ENCODE data around the gene RRP9.
"Not testable (repeated sequence)": the region's sequence is repeated elsewhere in the genome, so short reads cannot be mapped to it uniquely, and the experiment has no call there.

RRP9 gene

DNA sequence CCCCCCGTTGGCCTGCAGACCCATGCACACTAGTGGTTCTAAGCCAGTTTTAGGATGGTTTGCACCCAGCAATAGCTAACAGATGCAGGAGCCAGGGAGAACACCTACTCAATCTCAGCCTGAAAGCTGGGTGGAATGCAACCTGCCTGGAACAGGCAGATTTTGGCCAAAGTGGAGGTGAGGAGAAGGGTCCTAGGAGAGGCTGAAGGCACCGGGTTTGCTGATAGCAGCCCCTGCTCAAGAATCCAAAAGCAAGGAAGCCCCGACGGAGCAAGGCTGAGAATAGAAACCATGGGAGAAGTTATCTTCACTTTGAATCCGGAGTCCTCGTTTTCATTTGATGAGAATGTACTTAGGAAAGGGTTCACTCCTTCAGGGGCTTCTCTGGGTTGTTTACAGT lies 9.9 kb downstream of the RRP9 start:
- Histone ChIP-seq H3K9ac (ENCODE audit: low read depth in 1 of 2, low read length in 2 of 2) (no peak overlapping the region), H3K4me1 (ENCODE audit: control insufficient read depth in 1 of 2, insufficient read depth in 2 of 2, low read length in 2 of 2) (no peaks in the 10 kb centered on the region), H3K36me3 (ENCODE audit: control insufficient read depth in 1 of 2, insufficient read depth in 2 of 2, low read length in 2 of 2) (peaks cover 27 to 40% of the 10 kb centered on the region in 2 donors), H3K9me3 (ENCODE audit: control insufficient read depth in 1 of 2, low read length in 2 of 2) (no peaks in the 10 kb centered on the region), H3K27me3 (ENCODE audit: control insufficient read depth in 1 of 2, insufficient read depth in 2 of 2, low read length in 2 of 2) (no peaks in the 10 kb centered on the region), H3K27ac (ENCODE audit: low read depth, low read length) (no peak overlapping the region), H3K4me3 (ENCODE audit: low read depth in 1 of 2, low read length in 2 of 2) (no peak overlapping the region)

DNA sequence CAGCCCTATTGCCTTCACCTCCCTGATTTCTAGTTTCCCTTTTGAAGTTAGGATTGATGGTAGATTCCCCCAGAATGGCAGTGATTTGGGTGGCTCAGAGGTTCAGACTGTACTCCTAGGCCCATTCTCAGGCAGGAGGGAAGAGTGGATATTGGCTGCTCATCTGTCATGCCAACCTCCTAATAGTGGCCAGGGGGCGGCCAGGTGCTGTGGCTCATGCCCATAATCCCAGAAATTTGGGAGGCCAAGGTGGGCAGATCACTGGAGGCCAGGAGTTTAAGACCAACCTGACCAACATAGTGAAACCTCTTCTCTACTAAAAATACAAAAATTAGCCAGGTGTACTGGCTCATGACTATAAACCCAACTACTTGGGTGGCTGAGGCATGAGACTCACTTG lies 11.3 kb downstream of the RRP9 start:
- Histone ChIP-seq H3K27me3 (ENCODE audit: control insufficient read depth in 1 of 2, insufficient read depth in 2 of 2, low read length in 2 of 2) (no peaks in the 10 kb centered on the region), H3K9ac (ENCODE audit: low read depth in 1 of 2, low read length in 2 of 2) (no peak overlapping the region), H3K4me3 (ENCODE audit: low read depth in 1 of 2, low read length in 2 of 2) (no peak overlapping the region), H3K4me1 (ENCODE audit: control insufficient read depth in 1 of 2, insufficient read depth in 2 of 2, low read length in 2 of 2) (no peaks in the 10 kb centered on the region), H3K9me3 (ENCODE audit: control insufficient read depth in 1 of 2, low read length in 2 of 2) (no peaks in the 10 kb centered on the region), H3K36me3 (ENCODE audit: control insufficient read depth in 1 of 2, insufficient read depth in 2 of 2, low read length in 2 of 2) (peaks cover 22 to 28% of the 10 kb centered on the region in 2 donors), H3K27ac (ENCODE audit: low read depth, low read length) (no peak overlapping the region)

- H3K36me3 ChIP-seq (ENCODE audit: control insufficient read depth in 1 of 2, insufficient read depth in 2 of 2, low read length in 2 of 2): peaks cover 16 to 18% of the 10 kb centered on the region in 2 donors
- H3K4me3 ChIP-seq (ENCODE audit: low read depth in 1 of 2, low read length in 2 of 2): no peak overlapping the region
- no peaks in the 10 kb centered on the region for H3K9me3 ChIP-seq (ENCODE audit: control insufficient read depth in 1 of 2, low read length in 2 of 2)
- H3K4me1 ChIP-seq (ENCODE audit: control insufficient read depth in 1 of 2, insufficient read depth in 2 of 2, low read length in 2 of 2): no peaks in the 10 kb centered on the region
- no peaks in the 10 kb centered on the region for H3K27me3 ChIP-seq (ENCODE audit: control insufficient read depth in 1 of 2, insufficient read depth in 2 of 2, low read length in 2 of 2)
- H3K9ac ChIP-seq (ENCODE audit: low read depth in 1 of 2, low read length in 2 of 2): no peak overlapping the region
- H3K27ac ChIP-seq (ENCODE audit: low read depth, low read length): no peak overlapping the region
These were observed 12.2 kb downstream of the RRP9 start for GRCh38 chr3:51929420-51930003.

DNA sequence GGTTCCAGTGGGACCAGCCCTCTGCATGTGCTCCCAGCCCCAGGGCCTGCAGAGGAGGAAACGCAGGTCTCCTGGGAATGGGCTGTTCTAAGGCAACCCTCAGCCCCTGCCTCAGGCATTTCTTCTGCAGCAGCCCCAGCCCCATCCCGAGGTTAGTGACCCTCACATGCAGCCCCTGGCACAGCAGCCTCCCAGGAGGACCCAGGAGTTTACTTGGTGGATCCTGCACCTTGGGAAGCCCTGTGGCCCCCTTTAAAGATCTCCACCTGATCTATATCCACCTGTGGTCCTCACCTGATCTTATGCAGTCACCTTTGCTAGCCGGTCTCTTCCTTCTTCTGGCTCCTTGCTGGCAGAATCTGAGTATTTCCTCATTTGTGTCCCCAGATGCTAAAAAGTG lies 12.7 kb downstream of the RRP9 start:
- H3K36me3 ChIP-seq (ENCODE audit: control insufficient read depth in 1 of 2, insufficient read depth in 2 of 2, low read length in 2 of 2): peaks cover 13% of the 10 kb centered on the region in 2 donors
- H3K27ac ChIP-seq (ENCODE audit: low read depth, low read length); H3K4me1 ChIP-seq (ENCODE audit: control insufficient read depth in 1 of 2, insufficient read depth in 2 of 2, low read length in 2 of 2); H3K9ac ChIP-seq (ENCODE audit: low read depth in 1 of 2, low read length in 2 of 2); H3K27me3 ChIP-seq (ENCODE audit: control insufficient read depth in 1 of 2, insufficient read depth in 2 of 2, low read length in 2 of 2); H3K4me3 ChIP-seq (ENCODE audit: low read depth in 1 of 2, low read length in 2 of 2); H3K9me3 ChIP-seq (ENCODE audit: control insufficient read depth in 1 of 2, low read length in 2 of 2): not testable (repeated sequence)

- H3K27me3 ChIP-seq (ENCODE audit: control insufficient read depth in 1 of 2, insufficient read depth in 2 of 2, low read length in 2 of 2): no peaks in the 10 kb centered on the region
- H3K4me3 ChIP-seq (ENCODE audit: low read depth in 1 of 2, low read length in 2 of 2): no peak overlapping the region
- H3K4me1 ChIP-seq (ENCODE audit: control insufficient read depth in 1 of 2, insufficient read depth in 2 of 2, low read length in 2 of 2): no peaks in the 10 kb centered on the region
- H3K9me3 ChIP-seq (ENCODE audit: control insufficient read depth in 1 of 2, low read length in 2 of 2): no peaks in the 10 kb centered on the region
- peaks cover 8% of the 10 kb centered on the region in 2 donors for H3K36me3 ChIP-seq (ENCODE audit: control insufficient read depth in 1 of 2, insufficient read depth in 2 of 2, low read length in 2 of 2)
- no peak overlapping the region for H3K9ac ChIP-seq (ENCODE audit: low read depth in 1 of 2, low read length in 2 of 2)
- no peak overlapping the region for H3K27ac ChIP-seq (ENCODE audit: low read depth, low read length)
These were observed 13.3 kb downstream of the RRP9 start for GRCh38 chr3:51928438-51928837.

DNA sequence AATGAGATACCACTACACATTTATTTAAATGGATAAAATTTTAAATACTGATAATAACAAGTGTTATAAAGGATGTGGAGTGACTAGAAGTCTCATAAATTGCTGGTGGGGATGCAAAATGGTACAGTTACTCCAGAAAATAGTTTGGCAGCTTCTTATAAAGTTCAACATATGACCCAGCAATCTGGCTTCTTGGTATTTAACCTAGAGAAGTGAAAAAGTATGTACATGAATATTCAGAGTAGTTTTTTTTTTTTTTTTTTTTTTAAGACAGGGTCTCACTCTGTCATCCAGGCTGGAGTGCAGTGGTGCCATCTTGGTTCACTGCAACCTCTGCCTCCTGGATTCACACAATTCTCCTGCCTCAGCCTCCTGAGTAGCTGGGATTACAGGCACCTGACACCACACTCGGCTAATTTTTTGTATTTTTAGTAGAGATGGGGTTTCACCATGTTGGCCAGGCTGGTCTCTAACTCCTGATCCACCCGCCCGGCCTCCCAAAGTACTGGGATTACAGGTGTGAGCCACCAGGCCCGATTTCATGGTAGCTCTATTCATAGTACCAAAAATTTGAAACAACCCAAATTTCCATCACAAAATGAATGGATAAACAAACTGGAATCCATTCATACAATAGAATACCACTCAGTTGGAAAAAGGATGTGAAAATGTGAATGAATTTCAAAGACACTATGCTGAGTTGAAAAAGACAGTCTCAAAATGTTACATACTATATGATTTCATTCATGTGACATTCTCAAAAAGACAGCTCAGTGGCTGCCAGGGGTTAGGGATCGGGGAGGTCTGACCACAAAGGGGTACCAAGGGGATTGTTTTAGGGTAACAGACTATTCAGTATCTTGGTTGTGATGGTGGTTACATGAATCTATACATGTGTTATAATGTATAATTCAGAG lies 14.4 kb downstream of the RRP9 start:
- Histone ChIP-seq H3K4me1 (ENCODE audit: control insufficient read depth in 1 of 2, insufficient read depth in 2 of 2, low read length in 2 of 2) (no peaks in the 10 kb centered on the region), H3K27ac (ENCODE audit: low read depth, low read length) (no peak overlapping the region), H3K9me3 (ENCODE audit: control insufficient read depth in 1 of 2, low read length in 2 of 2) (no peaks in the 10 kb centered on the region), H3K27me3 (ENCODE audit: control insufficient read depth in 1 of 2, insufficient read depth in 2 of 2, low read length in 2 of 2) (no peaks in the 10 kb centered on the region), H3K9ac (ENCODE audit: low read depth in 1 of 2, low read length in 2 of 2) (no peak overlapping the region), H3K36me3 (ENCODE audit: control insufficient read depth in 1 of 2, insufficient read depth in 2 of 2, low read length in 2 of 2) (no peaks in the 10 kb centered on the region), H3K4me3 (ENCODE audit: low read depth in 1 of 2, low read length in 2 of 2) (no peak overlapping the region)

GRCh38 chr3:51921081-51921578 lies 20.6 kb downstream of the RRP9 start:
- H3K9me3 ChIP-seq (ENCODE audit: control insufficient read depth in 1 of 2, low read length in 2 of 2): no peaks in the 10 kb centered on the region
- H3K27ac ChIP-seq (ENCODE audit: low read depth, low read length): no peak overlapping the region
- H3K36me3 ChIP-seq (ENCODE audit: control insufficient read depth in 1 of 2, insufficient read depth in 2 of 2, low read length in 2 of 2): no peaks in the 10 kb centered on the region
- peaks cover 0 to under 1% of the 10 kb centered on the region in 2 donors for H3K27me3 ChIP-seq (ENCODE audit: control insufficient read depth in 1 of 2, insufficient read depth in 2 of 2, low read length in 2 of 2)
- no peak overlapping the region for H3K9ac ChIP-seq (ENCODE audit: low read depth in 1 of 2, low read length in 2 of 2)
- H3K4me1 ChIP-seq (ENCODE audit: control insufficient read depth in 1 of 2, insufficient read depth in 2 of 2, low read length in 2 of 2): no peaks in the 10 kb centered on the region
- H3K4me3 ChIP-seq (ENCODE audit: low read depth in 1 of 2, low read length in 2 of 2): no peak overlapping the region

DNA sequence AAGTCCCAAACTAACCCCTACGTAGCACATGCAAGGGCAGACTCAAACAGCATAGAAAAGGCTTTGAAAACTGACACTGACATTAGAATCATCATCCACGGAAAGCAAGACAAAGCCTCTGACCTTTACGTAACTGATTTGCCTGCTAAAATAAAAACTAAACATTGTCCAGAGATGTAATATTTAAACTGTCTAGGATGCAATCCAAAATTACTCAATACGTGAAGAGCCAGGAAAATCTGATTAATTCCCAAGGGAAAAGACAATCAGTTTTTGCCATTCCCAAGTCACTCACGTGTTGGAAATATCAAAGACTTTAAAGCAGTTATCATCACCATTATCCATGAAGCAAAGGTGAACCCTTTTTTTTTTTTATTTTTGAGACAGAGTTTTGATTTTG lies 25.3 kb downstream of the RRP9 start:
- no peak overlapping the region for H3K27ac ChIP-seq (ENCODE audit: low read depth, low read length)
- no peak overlapping the region for H3K4me3 ChIP-seq (ENCODE audit: low read depth in 1 of 2, low read length in 2 of 2)
- H3K4me1 ChIP-seq (ENCODE audit: control insufficient read depth in 1 of 2, insufficient read depth in 2 of 2, low read length in 2 of 2): no peaks in the 10 kb centered on the region
- no peaks in the 10 kb centered on the region for H3K9me3 ChIP-seq (ENCODE audit: control insufficient read depth in 1 of 2, low read length in 2 of 2)
- peaks cover 0 to 2% of the 10 kb centered on the region in 2 donors for H3K27me3 ChIP-seq (ENCODE audit: control insufficient read depth in 1 of 2, insufficient read depth in 2 of 2, low read length in 2 of 2)
- no peak overlapping the region for H3K9ac ChIP-seq (ENCODE audit: low read depth in 1 of 2, low read length in 2 of 2)
- H3K36me3 ChIP-seq (ENCODE audit: control insufficient read depth in 1 of 2, insufficient read depth in 2 of 2, low read length in 2 of 2): no peaks in the 10 kb centered on the region

DNA sequence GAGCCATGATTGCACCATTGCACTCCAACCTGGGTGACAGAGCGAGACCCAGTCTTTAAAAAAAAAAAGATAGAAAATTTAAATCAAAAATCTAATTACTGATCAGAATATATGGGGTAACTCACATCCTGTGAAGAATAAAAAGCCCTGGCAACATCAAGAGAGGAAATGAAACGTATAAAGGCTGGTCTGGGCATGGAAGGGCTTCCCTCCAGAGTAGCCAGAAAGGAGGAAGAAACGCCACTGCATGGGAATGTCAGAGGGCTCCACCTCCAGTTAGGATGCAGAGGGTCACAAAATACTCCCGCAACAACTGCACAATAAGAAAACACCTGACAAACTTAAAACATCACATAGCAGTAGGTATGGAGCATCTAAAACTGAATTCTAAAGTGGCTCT lies 33.7 kb downstream of the RRP9 start:
- Histone ChIP-seq H3K9ac (ENCODE audit: low read depth in 1 of 2, low read length in 2 of 2) (no peak overlapping the region), H3K4me1 (ENCODE audit: control insufficient read depth in 1 of 2, insufficient read depth in 2 of 2, low read length in 2 of 2) (no peaks in the 10 kb centered on the region), H3K36me3 (ENCODE audit: control insufficient read depth in 1 of 2, insufficient read depth in 2 of 2, low read length in 2 of 2) (no peaks in the 10 kb centered on the region)

DNA sequence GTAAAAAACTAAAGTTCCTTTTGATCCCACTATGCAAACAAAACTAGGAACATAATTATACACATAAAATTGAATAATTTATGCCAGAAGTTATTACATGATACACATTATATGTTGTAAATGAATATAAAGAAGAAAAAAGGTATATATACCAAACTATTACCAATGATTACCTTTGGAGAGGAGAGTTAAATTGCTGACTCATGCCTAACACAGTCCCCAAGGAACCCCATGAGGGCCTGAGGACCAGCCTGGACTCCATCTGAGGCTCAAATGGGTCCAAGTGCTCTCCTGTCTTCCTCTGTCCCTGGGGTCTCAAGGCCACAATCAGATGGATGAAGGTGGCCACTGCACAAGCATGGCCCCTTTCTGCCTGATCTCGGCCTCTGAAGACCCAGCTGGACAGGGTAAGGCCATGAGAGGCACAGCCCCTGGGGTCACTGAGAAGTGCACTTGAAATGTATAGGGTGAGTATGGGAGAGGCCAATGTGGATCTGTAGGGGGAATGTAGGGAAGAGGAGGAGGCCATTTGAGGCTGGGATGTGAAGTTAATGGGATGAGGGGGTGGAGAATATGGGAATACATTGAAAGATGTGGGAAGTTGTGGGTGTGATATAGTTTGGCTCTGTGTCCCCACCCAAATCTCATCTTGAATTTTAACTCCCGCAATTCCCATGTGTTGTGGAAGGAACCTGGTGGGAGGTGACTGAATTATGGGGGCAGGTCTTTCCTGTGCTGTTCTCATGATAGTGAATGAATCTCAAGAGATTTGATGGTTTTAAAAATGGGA lies 37.5 kb downstream of the RRP9 start:
- Histone ChIP-seq H3K27me3 (ENCODE audit: control insufficient read depth in 1 of 2, insufficient read depth in 2 of 2, low read length in 2 of 2) (no peaks in the 10 kb centered on the region), H3K27ac (ENCODE audit: low read depth, low read length) (no peak overlapping the region), H3K9ac (ENCODE audit: low read depth in 1 of 2, low read length in 2 of 2) (no peak overlapping the region), H3K36me3 (ENCODE audit: control insufficient read depth in 1 of 2, insufficient read depth in 2 of 2, low read length in 2 of 2) (no peaks in the 10 kb centered on the region), H3K9me3 (ENCODE audit: control insufficient read depth in 1 of 2, low read length in 2 of 2) (no peaks in the 10 kb centered on the region), H3K4me3 (ENCODE audit: low read depth in 1 of 2, low read length in 2 of 2) (no peak overlapping the region), H3K4me1 (ENCODE audit: control insufficient read depth in 1 of 2, insufficient read depth in 2 of 2, low read length in 2 of 2) (no peaks in the 10 kb centered on the region)

More for the DNA sequence above, 33.7 kb downstream of the RRP9 start:
- Histone ChIP-seq H3K27me3 (ENCODE audit: control insufficient read depth in 1 of 2, insufficient read depth in 2 of 2, low read length in 2 of 2) (no peaks in the 10 kb centered on the region), H3K27ac (ENCODE audit: low read depth, low read length) (no peak overlapping the region), H3K4me3 (ENCODE audit: low read depth in 1 of 2, low read length in 2 of 2) (no peak overlapping the region), H3K9me3 (ENCODE audit: control insufficient read depth in 1 of 2, low read length in 2 of 2) (no peaks in the 10 kb centered on the region)

Data from duodenal mucosa (tissue), 2 donors.